HepG2 (cell line): Measurements from ENCODE around the gene FAT1. TPM values are rescaled to one million over a fixed set of nuclear protein-coding genes. Genes with fewer than 3 reads are reported as not detected.

Experiments
- AGO2 ChIP-seq: fragments of 200-400 bp; formaldehyde crosslinking; optimal IDR thresholded peaks from 2 replicates; pipeline ENCODE3; 2017; ENCODE audit warnings: mild to moderate bottlenecking, low read depth, low read length, moderate library complexity
- DR1 ChIP-seq: sonication (generic); formaldehyde crosslinking; IDR thresholded peaks from 2 replicates; pipeline ENCODE4 v1.8.0; 2021; ENCODE audit warnings: mild to moderate bottlenecking, missing genetic modification reagents, inconsistent platforms
- JDP2 ChIP-seq: sonication (generic); formaldehyde crosslinking; IDR thresholded peaks from 2 replicates; pipeline ENCODE4 v1.8.1; 2022; ENCODE audit warnings: missing genetic modification reagents, borderline replicate concordance
- MED8 ChIP-seq: sonication (generic); formaldehyde crosslinking; IDR thresholded peaks from 2 replicates; pipeline ENCODE4 v1.8.1; 2023; ENCODE audit warnings: mild to moderate bottlenecking, missing genetic modification reagents; ENCODE audit not compliant: insufficient replicate concordance
- NR2F1 ChIP-seq, 2 experiments: fragments of 450-650 bp in 1 of 2; formaldehyde crosslinking in 1 of 2; IDR thresholded peaks; 2 replicates each; pipeline versions ENCODE4 v1.5.0 to v1.6.1; 2016 to 2020; ENCODE audit warnings: mild to moderate bottlenecking in 1 of 2, missing compliant biosample characterization in 1 of 2, missing genetic modification reagents in 1 of 2, moderate library complexity in 1 of 2
- PHF21A ChIP-seq: sonication (generic); formaldehyde crosslinking; IDR thresholded peaks from 2 replicates; pipeline ENCODE4 v1.5.0; 2020; ENCODE audit warnings: mild to moderate bottlenecking, missing genetic modification reagents
- PHF5A ChIP-seq: IDR thresholded peaks from one replicate; pipeline ENCODE4 v1.6.1; 2018; ENCODE audit warnings: low read depth, missing genetic modification reagents; ENCODE audit not compliant: unreplicated experiment
- YY1 ChIP-seq: IDR thresholded peaks from 2 replicates; pipeline ENCODE4 v1.6.1; 2011; ENCODE audit warnings: low read length, low read depth, moderate library complexity, mild to moderate bottlenecking; ENCODE audit not compliant: insufficient read depth, insufficient replicate concordance
- ZNF12 ChIP-seq: sonication (generic); formaldehyde crosslinking; IDR thresholded peaks from 2 replicates; pipeline ENCODE4 v1.5.0; 2020; ENCODE audit warnings: missing genetic modification reagents
- ZNF143 ChIP-seq: sonication (generic); formaldehyde crosslinking; IDR thresholded peaks from 2 replicates; pipeline ENCODE4 v1.4.0; 2020; ENCODE audit warnings: missing genetic modification reagents
- ZNF263 ChIP-seq: sonication (generic); formaldehyde crosslinking; IDR thresholded peaks from 2 replicates; pipeline ENCODE4 v1.4.0; 2020; ENCODE audit warnings: missing genetic modification reagents
- ZNF616 ChIP-seq: sonication (generic); formaldehyde crosslinking; IDR thresholded peaks from 2 replicates; pipeline ENCODE4 v1.5.0; 2020; ENCODE audit warnings: low read depth, mild to moderate bottlenecking, missing genetic modification reagents
- polyA plus RNA-seq, 8 experiments: library from polyadenylated mRNA; depleted of rRNA in 3 of 8; stranded (reverse) in 7 of 8; unstranded in 1 of 8; fragments of >200 nt; fragmentation: Illumina TruSeq in 4 of 8; extraction: Trizol in 4 of 8; gene quantifications; 2 replicates each; pipeline versions ENCODE4 v1.2.1 to v1.2.3, GENCODE V29; 2011 to 2016; ENCODE audit warnings: low read depth in 4 of 8, missing spikeins in 1 of 8, mixed read lengths in 1 of 8; ENCODE audit not compliant: insufficient read depth in 1 of 8
- total RNA-seq, 5 experiments: library from RNA; depleted of rRNA; stranded (reverse); fragments of >200 nt; fragmentation: Illumina TruSeq; extraction: Trizol; gene quantifications; 2 replicates each; pipeline ENCODE4 v1.2.3, GENCODE V29; 2016; ENCODE audit warnings: low read depth in 1 of 5
- TF ChIP-seq, protein P1 (sequence below): IDR thresholded peaks from 2 replicates; pipeline ENCODE4 v1.6.1; 2016; ENCODE audit warnings: missing genetic modification reagents, missing compliant biosample characterization
- TF ChIP-seq, protein P2 (sequence below): sonication (generic); formaldehyde crosslinking; conservative IDR thresholded peaks from 2 replicates; pipeline ENCODE4 v1.4.0; 2020; ENCODE audit warnings: missing genetic modification reagents
- TF ChIP-seq, protein P3 (sequence below): sonication (generic); formaldehyde crosslinking; IDR thresholded peaks from 2 replicates; pipeline ENCODE4 v1.8.1; 2023; ENCODE audit warnings: mild to moderate bottlenecking, missing genetic modification reagents, borderline replicate concordance
- TF ChIP-seq, protein P4 (sequence below): sonication (generic); formaldehyde crosslinking; IDR thresholded peaks from 2 replicates; pipeline ENCODE4 v1.8.0; 2022; ENCODE audit warnings: missing genetic modification reagents, mild to moderate bottlenecking, borderline replicate concordance
- TF ChIP-seq, protein P5 (sequence below): sonication (generic); formaldehyde crosslinking; IDR thresholded peaks from 2 replicates; pipeline ENCODE4 v1.8.0; 2022; ENCODE audit warnings: mild to moderate bottlenecking, missing genetic modification reagents, moderate library complexity
- TF ChIP-seq, protein P6 (sequence below): sonication (generic); formaldehyde crosslinking; IDR thresholded peaks from 2 replicates; pipeline ENCODE4 v1.8.0; 2022; ENCODE audit warnings: mild to moderate bottlenecking, missing genetic modification reagents; ENCODE audit not compliant: insufficient replicate concordance
- TF ChIP-seq, protein P7 (sequence below): sonication (generic); formaldehyde crosslinking; IDR thresholded peaks from 2 replicates; pipeline ENCODE4 v1.5.0; 2020; ENCODE audit warnings: missing genetic modification reagents
- TF ChIP-seq, protein P8 (sequence below): IDR thresholded peaks from 2 replicates; pipeline ENCODE4 v1.6.1; 2016; ENCODE audit warnings: low read depth

FAT1 gene
- total and polyA plus RNA-seq, 2 of the 13 experiments (the other 11 are each of a cell fraction or from before 2014, with no cell fraction given): 185 to 216 TPM

DNA sequence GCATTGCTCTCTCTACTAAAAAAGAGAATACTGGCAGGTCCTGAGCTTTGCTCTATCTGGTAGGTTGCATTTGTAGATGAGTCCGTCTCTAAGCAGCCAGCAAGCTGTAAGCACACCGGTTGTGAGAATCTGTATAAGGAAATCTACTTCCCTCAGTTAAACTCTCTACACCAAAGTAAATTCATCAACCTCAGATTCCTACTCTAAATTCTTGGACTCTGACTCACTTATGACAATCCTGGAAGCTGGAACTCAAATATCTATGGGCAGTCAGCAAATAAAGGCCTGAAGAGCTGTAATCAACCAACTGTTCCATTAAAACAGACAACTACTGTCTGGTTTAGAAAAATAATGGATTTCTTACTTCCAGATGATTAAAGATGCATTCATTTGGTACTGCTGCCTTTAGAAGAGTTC is 37.9 kb downstream of the FAT1 start (continued):
- TF ChIP-seq, protein P1, sequence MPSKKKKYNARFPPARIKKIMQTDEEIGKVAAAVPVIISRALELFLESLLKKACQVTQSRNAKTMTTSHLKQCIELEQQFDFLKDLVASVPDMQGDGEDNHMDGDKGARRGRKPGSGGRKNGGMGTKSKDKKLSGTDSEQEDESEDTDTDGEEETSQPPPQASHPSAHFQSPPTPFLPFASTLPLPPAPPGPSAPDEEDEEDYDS (CRISPR knock-in tag): no peak
- TF ChIP-seq, protein P2, sequence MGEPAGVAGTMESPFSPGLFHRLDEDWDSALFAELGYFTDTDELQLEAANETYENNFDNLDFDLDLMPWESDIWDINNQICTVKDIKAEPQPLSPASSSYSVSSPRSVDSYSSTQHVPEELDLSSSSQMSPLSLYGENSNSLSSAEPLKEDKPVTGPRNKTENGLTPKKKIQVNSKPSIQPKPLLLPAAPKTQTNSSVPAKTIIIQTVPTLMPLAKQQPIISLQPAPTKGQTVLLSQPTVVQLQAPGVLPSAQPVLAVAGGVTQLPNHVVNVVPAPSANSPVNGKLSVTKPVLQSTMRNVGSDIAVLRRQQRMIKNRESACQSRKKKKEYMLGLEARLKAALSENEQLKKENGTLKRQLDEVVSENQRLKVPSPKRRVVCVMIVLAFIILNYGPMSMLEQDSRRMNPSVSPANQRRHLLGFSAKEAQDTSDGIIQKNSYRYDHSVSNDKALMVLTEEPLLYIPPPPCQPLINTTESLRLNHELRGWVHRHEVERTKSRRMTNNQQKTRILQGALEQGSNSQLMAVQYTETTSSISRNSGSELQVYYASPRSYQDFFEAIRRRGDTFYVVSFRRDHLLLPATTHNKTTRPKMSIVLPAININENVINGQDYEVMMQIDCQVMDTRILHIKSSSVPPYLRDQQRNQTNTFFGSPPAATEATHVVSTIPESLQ (CRISPR knock-in tag): no peak
- TF ChIP-seq NR2F1 (CRISPR knock-in tag; IDR thresholded peaks at IDR 0.05): no peak
- no peak for TF ChIP-seq PHF5A
- TF ChIP-seq AGO2: no peak
- TF ChIP-seq YY1: no peak
- no peak for TF ChIP-seq ZNF12
- no peak for TF ChIP-seq ZNF143 (CRISPR knock-in tag)
- TF ChIP-seq ZNF616 (CRISPR knock-in tag): no peak
- TF ChIP-seq ZNF263 (CRISPR knock-in tag): no peak
- no peak for TF ChIP-seq MED8
- TF ChIP-seq, protein P3, sequence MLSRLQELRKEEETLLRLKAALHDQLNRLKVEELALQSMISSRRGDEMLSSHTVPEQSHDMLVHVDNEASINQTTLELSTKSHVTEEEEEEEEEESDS (CRISPR knock-in tag): no peak
- TF ChIP-seq, protein P4, sequence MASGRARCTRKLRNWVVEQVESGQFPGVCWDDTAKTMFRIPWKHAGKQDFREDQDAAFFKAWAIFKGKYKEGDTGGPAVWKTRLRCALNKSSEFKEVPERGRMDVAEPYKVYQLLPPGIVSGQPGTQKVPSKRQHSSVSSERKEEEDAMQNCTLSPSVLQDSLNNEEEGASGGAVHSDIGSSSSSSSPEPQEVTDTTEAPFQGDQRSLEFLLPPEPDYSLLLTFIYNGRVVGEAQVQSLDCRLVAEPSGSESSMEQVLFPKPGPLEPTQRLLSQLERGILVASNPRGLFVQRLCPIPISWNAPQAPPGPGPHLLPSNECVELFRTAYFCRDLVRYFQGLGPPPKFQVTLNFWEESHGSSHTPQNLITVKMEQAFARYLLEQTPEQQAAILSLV: no peak
- TF ChIP-seq, protein P5, sequence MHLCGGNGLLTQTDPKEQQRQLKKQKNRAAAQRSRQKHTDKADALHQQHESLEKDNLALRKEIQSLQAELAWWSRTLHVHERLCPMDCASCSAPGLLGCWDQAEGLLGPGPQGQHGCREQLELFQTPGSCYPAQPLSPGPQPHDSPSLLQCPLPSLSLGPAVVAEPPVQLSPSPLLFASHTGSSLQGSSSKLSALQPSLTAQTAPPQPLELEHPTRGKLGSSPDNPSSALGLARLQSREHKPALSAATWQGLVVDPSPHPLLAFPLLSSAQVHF (CRISPR knock-in tag): no peak
- no peak for TF ChIP-seq JDP2 (CRISPR knock-in tag)
- TF ChIP-seq DR1 (CRISPR knock-in tag): no peak
- TF ChIP-seq PHF21A (CRISPR knock-in tag): peak; percentile 59; the same call in 1 of the 2 replicates
- TF ChIP-seq, protein P6, sequence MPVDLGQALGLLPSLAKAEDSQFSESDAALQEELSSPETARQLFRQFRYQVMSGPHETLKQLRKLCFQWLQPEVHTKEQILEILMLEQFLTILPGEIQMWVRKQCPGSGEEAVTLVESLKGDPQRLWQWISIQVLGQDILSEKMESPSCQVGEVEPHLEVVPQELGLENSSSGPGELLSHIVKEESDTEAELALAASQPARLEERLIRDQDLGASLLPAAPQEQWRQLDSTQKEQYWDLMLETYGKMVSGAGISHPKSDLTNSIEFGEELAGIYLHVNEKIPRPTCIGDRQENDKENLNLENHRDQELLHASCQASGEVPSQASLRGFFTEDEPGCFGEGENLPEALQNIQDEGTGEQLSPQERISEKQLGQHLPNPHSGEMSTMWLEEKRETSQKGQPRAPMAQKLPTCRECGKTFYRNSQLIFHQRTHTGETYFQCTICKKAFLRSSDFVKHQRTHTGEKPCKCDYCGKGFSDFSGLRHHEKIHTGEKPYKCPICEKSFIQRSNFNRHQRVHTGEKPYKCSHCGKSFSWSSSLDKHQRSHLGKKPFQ (CRISPR knock-in tag): no peak
- TF ChIP-seq, protein P7, sequence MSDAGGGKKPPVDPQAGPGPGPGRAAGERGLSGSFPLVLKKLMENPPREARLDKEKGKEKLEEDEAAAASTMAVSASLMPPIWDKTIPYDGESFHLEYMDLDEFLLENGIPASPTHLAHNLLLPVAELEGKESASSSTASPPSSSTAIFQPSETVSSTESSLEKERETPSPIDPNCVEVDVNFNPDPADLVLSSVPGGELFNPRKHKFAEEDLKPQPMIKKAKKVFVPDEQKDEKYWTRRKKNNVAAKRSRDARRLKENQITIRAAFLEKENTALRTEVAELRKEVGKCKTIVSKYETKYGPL (CRISPR knock-in tag): no peak
- TF ChIP-seq, protein P8, sequence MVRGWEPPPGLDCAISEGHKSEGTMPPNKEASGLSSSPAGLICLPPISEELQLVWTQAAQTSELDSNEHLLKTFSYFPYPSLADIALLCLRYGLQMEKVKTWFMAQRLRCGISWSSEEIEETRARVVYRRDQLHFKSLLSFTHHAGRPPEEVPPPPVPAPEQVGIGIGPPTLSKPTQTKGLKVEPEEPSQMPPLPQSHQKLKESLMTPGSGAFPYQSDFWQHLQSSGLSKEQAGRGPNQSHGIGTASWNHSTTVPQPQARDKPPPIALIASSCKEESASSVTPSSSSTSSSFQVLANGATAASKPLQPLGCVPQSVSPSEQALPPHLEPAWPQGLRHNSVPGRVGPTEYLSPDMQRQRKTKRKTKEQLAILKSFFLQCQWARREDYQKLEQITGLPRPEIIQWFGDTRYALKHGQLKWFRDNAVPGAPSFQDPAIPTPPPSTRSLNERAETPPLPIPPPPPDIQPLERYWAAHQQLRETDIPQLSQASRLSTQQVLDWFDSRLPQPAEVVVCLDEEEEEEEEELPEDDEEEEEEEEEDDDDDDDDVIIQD: peak; percentile 64; the same call in 1 of the 2 replicates
